ENCODE results near the gene RSU1. TPM values are rescaled to one million over a fixed set of nuclear protein-coding genes. Genes with fewer than 3 reads are reported as not detected.
A peak's percentile ranks its signal among the peaks of the same experiment; 100 is the strongest.
"Not testable (repeated sequence)": the region's sequence is repeated elsewhere in the genome, so short reads cannot be mapped to it uniquely, and the experiment has no call there.

RSU1 gene
- total RNA-seq, 1 donor from 2014 or later: 72.2 TPM

GRCh38 chr10:16780338-16780880 lies 36.8 kb downstream of the RSU1 start:
- DNase-seq (ENCODE audit: low read depth): no peak

GRCh38 chr10:16779384-16779915 lies 37.8 kb downstream of the RSU1 start:
- no peak for DNase-seq (ENCODE audit: low read depth)

- peak; percentile 65 for DNase-seq (ENCODE audit: low read depth)
Observed at GRCh38 chr10:16777473-16778370, 39.5 kb downstream of the RSU1 start.

DNA sequence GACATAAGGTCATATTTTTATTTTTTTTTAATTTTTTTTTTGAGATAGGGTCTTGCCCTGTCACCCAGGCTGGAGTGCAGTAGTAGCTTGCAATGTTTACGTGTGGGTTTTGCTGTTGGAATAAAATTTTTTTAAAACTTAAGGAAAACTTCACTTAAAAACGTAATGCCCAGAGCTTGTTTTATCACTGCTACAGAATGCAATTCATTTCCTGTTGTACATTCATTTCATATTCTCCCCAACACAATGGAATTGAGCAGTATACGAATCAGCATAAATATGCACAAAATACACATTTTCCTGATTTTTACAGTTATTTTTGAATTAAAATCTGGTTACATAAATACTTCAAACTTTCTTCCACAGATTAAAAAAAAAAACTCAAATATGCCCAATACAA lies 40.3 kb downstream of the RSU1 start:
- no peak for DNase-seq (ENCODE audit: low read depth)

GRCh38 chr10:16773334-16773733 lies 43.9 kb downstream of the RSU1 start:
- DNase-seq (ENCODE audit: low read depth): no peak

- DNase-seq (ENCODE audit: low read depth): no peak
Observed at GRCh38 chr10:16770670-16771069, 46.6 kb downstream of the RSU1 start.

DNA sequence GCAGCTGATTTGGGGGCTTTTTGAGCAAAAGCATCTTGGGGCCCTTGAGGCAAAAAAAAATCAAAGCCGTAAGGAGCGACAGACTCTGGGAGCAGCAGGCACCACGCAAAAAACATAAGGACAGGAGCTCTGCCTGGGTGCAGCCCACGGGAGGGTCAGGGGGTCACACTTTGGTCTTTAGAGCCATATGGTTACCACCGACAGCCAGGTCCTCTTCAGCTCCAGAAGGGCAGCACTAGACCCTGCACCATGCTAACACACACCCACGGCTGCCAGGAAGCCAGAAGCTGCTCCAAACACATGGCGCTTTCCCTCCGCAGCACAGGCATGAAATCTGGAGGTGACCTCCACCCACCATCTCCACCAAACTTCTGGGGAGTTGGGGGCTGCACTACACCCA lies 47.1 kb downstream of the RSU1 start:
- no peak for DNase-seq (ENCODE audit: low read depth)

DNA sequence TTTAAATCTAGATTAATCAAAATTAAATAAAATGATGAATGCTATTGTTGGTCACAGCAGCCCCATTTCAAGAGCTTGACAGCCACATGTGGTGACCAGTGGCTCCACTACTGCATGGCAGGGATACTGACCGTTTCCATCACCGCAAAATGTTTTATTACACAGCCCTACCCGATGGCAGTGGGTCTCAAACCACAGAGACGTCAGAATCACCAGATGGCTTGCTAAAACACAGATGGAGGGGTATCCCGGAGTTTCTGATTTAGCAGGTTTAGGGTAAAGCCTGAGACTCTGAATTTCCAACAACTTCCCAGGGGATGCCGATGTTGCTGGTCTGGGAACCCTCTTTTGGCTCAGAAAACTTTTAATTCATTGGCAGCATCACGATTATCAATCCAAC lies 47.9 kb downstream of the RSU1 start:
- no peak for DNase-seq (ENCODE audit: low read depth)

DNA sequence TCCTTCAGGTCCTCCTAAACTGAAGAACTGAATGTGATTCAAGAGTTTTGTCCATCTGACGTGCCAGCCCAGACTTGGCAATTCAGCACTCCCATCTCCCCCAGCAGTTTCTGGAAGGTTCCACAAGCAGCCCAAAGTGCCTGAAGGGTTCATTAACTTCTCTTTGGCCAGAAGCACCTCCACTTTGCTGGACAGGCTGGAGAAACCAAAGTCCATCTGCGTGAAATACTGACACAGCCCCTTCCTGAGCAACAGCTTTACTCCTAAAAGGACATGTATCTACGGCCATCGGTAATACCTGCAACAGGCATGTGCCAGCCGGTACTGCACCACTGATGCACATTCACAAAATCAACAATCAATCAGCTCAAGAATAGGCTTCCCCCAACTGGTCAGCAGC lies 48.5 kb downstream of the RSU1 start:
- no peak for DNase-seq (ENCODE audit: low read depth)

GRCh38 chr10:16765509-16766375 lies 51.5 kb downstream of the RSU1 start:
- no peak for DNase-seq (ENCODE audit: low read depth)

DNA sequence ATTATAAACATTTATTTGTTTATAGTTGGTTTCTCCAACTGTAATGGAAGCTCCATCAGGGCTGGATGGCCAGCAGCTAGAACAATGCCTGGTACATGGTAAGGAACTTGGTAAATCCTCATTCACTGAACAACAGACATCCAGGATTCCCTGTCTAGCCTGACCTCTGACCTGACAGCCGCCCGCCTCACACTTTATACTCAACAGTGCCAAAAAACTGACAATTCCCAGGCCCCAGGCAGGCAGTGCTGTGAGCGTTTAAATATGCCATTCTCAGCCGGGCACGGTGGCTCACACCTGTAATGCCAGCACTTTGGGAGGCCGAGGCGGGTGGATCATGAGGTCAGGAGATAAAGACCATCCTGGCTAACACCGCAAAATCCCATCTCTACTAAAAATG lies 55.9 kb downstream of the RSU1 start:
- no peak for DNase-seq (ENCODE audit: low read depth)

- DNase-seq (ENCODE audit: low read depth): no peak
Observed at GRCh38 chr10:16756561-16757221, 60.5 kb downstream of the RSU1 start.

GRCh38 chr10:16754765-16755164 lies 62.5 kb downstream of the RSU1 start:
- DNase-seq (ENCODE audit: low read depth): no peak

GRCh38 chr10:16752849-16753248 lies 64.4 kb downstream of the RSU1 start:
- not testable (repeated sequence) for DNase-seq (ENCODE audit: low read depth)

DNA sequence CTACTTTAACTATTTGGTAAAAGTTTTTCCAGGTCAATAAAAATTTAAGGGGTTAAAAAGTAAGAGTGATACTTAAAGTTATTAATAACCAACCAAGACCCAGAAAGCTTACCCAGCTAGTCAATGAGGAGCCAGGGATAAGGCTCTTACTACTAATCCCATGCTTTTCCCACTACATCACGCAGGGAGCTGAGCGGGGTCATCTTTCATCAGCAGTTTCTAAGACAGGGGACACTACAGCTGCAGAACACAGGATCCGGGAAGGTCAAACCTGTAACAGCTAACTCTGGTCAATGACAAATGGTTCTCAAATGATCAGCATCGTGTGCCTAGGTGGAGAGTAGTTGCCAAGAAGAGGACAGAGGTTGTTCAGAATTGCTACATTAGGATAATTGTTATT lies 65.1 kb downstream of the RSU1 start:
- no peak for DNase-seq (ENCODE audit: low read depth)

DNA sequence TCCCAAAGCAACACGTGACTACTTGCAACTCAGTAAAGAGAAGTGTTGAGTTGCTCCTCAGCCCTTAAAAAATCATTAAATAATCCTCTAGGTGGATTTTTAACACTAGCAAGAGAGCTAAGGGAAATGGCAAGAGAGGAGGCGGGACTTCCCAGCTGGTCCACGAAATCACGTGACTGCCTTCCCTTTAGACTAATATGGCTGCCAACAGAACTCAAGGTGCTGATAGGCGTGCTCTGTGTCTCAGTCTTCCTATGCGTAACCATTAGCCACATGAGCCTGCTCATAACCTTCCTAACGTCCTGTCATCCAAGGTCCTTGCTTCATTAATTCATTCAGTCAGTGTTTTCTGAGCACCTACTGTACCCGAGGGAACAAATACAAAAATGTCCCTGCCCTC lies 66.0 kb downstream of the RSU1 start:
- no peak for DNase-seq (ENCODE audit: low read depth)

- DNase-seq (ENCODE audit: low read depth): no peak
Observed at GRCh38 chr10:16750461-16750860, 66.8 kb downstream of the RSU1 start.

DNA sequence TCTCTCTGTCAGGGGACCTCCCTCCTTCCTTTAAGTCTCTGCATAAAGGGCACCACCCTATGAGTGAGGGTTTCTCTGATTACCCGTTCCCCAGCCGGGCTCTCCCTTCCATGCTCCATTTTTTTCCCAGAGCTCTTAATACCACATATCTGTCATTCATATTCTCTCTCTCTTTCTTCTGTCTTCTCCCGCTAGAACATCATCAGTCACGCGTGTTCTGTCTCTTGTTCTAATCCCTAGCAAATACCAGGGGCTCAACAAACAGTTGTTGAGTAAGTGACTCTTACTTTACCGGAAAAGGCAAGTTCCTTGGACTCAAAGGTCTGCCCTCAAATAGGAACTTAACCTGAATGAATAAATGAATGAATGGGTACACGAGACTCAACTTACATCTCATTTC lies 68.5 kb downstream of the RSU1 start:
- no peak for DNase-seq (ENCODE audit: low read depth)

- DNase-seq (ENCODE audit: low read depth): no peak
Observed at GRCh38 chr10:16746856-16747255, 70.4 kb downstream of the RSU1 start.

- no peak for DNase-seq (ENCODE audit: low read depth)
Observed at GRCh38 chr10:16745061-16745460, 72.2 kb downstream of the RSU1 start.

- DNase-seq (ENCODE audit: low read depth): no peak
Observed at GRCh38 chr10:16742165-16742960, 74.9 kb downstream of the RSU1 start.
